Gastroesophageal sphincter (tissue), 3 donors: ENCODE measurements around the gene ULK2.

Experiments
- CTCF ChIP-seq, 4 experiments: fragments of 200-600 bp in 2 of 4; fragments of 450-650 bp in 2 of 4; sonication (generic) in 1 of 4; IDR thresholded peaks; one replicate each; pipeline ENCODE4 v1.5.1; 2017 to 2019; ENCODE audit warnings: antibody characterized with exemption in 4 of 4, mild to moderate bottlenecking in 2 of 4, moderate library complexity in 2 of 4
- EP300 ChIP-seq: sonication (generic); formaldehyde crosslinking; IDR thresholded peaks from one replicate; pipeline ENCODE4 v1.6.1; 2017; ENCODE audit warnings: antibody characterized with exemption, mild to moderate bottlenecking
- POLR2A ChIP-seq, 2 donors: fragments of 450-650 bp; IDR thresholded peaks; one replicate each; pipeline ENCODE4 v1.6.1; 2017; ENCODE audit warnings: antibody characterized with exemption in 2 of 2, mild to moderate bottlenecking in 2 of 2, moderate library complexity in 1 of 2
- POLR2AphosphoS5 ChIP-seq: sonication (generic); formaldehyde crosslinking; IDR thresholded peaks from one replicate; pipeline ENCODE4 v1.6.1; 2017; ENCODE audit warnings: antibody characterized with exemption

GRCh38 chr17:19744492-19744891, 123.2 kb downstream of the ULK2 start:
- TF ChIP-seq CTCF (IDR thresholded peaks at IDR 0.05) = no peak
- no peak for TF ChIP-seq EP300
- TF ChIP-seq POLR2A (IDR thresholded peaks at IDR 0.05) = no peak
- no peak for TF ChIP-seq POLR2AphosphoS5
